Measurements from ENCODE around the gene HNRNPH2. TPM values are rescaled to one million over a fixed set of nuclear protein-coding genes. Genes with fewer than 3 reads are reported as not detected.

Gene HNRNPH2
- 10 to 100 TPM; 31.5 to 36.2 TPM for total RNA-seq
- 10 to 100 TPM; 33.3 to 36.9 TPM for polyA plus RNA-seq

- Histone ChIP-seq H3K36me3 (ENCODE audit: control insufficient read depth in 4 of 4, insufficient read depth in 3 of 4, low read depth in 1 of 4, low read length in 3 of 4) (peaks cover under 1 to 9% (median 5%) of the 10 kb centered on the region in 4 donors), H3K9me3 (ENCODE audit: control insufficient read depth in 4 of 4, low read length in 3 of 4) (no peaks in the 10 kb centered on the region), H3K27me3 (ENCODE audit: control insufficient read depth in 4 of 4, insufficient read depth in 4 of 4, low read length in 3 of 4) (no peaks in the 10 kb centered on the region), H3K27ac (ENCODE audit: low read depth in 1 of 2, low read length in 2 of 2) (peak within 1 kb of the TSS; percentile 95 to 96), H3K4me3 (ENCODE audit: low read depth in 1 of 3, low read length in 3 of 3) (peak within 1 kb of the TSS; percentile 69 to 85 (median 73)), H3K4me1 (ENCODE audit: control insufficient read depth in 4 of 4, insufficient read depth in 4 of 4, low read length in 3 of 4) (peaks cover 1 to 21% (median 9%) of the 10 kb centered on the region in 4 donors), H3K9ac (ENCODE audit: low read depth in 1 of 2, low read length in 2 of 2) (peak within 1 kb of the TSS; percentile 84 to 92)
- TF ChIP-seq RXRA (IDR thresholded peaks at IDR 0.05) (peak; percentile 24 to 45), HNF4A (conservative IDR thresholded peaks at IDR 0.05) (peak in 1 of 2 donors; percentile 15), JUND (IDR thresholded peaks at IDR 0.05) (peak; percentile 42 to 47), NR2F2 (IDR thresholded peaks at IDR 0.05) (no peak), SP1 (IDR thresholded peaks at IDR 0.05) (peak; percentile 70), YY1 (IDR thresholded peaks at IDR 0.05) (peak; percentile 66), EGR1 (IDR thresholded peaks at IDR 0.05; ENCODE audit: low read depth in 2 of 2) (peak in 1 of 2 donors; percentile 18), CTCF (IDR thresholded peaks at IDR 0.05; ENCODE audit: low read depth, low read length, missing input control) (no peak), RAD21 (IDR thresholded peaks at IDR 0.05) (no peak), REST (IDR thresholded peaks at IDR 0.05) (peak; percentile 84), TAF1 (conservative IDR thresholded peaks at IDR 0.05) (no peak), FOXA1 (IDR thresholded peaks at IDR 0.05) (no peak), MAX (IDR thresholded peaks at IDR 0.05) (peak; percentile 5), GABPA (IDR thresholded peaks at IDR 0.05 in 1 of 2, conservative IDR thresholded peaks at IDR 0.05 in 1 of 2) (peak; percentile 20 to 79), FOXA2 (IDR thresholded peaks at IDR 0.05) (no peak), HNF4G (IDR thresholded peaks at IDR 0.05) (no peak)
- TF ChIP-seq, protein P1, sequence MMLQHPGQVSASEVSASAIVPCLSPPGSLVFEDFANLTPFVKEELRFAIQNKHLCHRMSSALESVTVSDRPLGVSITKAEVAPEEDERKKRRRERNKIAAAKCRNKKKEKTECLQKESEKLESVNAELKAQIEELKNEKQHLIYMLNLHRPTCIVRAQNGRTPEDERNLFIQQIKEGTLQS (IDR thresholded peaks at IDR 0.05), result no peak
- TF ChIP-seq, protein P2, sequence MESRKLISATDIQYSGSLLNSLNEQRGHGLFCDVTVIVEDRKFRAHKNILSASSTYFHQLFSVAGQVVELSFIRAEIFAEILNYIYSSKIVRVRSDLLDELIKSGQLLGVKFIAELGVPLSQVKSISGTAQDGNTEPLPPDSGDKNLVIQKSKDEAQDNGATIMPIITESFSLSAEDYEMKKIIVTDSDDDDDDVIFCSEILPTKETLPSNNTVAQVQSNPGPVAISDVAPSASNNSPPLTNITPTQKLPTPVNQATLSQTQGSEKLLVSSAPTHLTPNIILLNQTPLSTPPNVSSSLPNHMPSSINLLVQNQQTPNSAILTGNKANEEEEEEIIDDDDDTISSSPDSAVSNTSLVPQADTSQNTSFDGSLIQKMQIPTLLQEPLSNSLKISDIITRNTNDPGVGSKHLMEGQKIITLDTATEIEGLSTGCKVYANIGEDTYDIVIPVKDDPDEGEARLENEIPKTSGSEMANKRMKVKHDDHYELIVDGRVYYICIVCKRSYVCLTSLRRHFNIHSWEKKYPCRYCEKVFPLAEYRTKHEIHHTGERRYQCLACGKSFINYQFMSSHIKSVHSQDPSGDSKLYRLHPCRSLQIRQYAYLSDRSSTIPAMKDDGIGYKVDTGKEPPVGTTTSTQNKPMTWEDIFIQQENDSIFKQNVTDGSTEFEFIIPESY (IDR thresholded peaks at IDR 0.05), result peak; percentile 93
- DNase-seq (ENCODE audit: low spot score), result peak; percentile 87
- WGBS, result under 1% methylated on average over 46 of the region's 47 CpGs
Measured at GRCh38 chrX:101407748-101408531, at the start of gene HNRNPH2, which contains the start of gene GLA. Gene HNRNPH2, plus strand, starts transcription at chrX:101408222. Its CDS starts 3,767 bp downstream, at chrX:101411989. Gene GLA, minus strand, starts transcription at chrX:101407925. Its CDS starts 22 bp downstream, at chrX:101407903.

Measured in liver (tissue), 9 donors.